Fibroblast of skin of scalp (primary cell): ENCODE results near the gene PPP1R18. TPM values are rescaled to one million over a fixed set of nuclear protein-coding genes. Genes with fewer than 3 reads are reported as not detected.
"Not testable (repeated sequence)": the region's sequence is repeated elsewhere in the genome, so short reads cannot be mapped to it uniquely, and the experiment has no call there.

ENCODE experiments used
- DNase-seq: peaks from one replicate; pipeline ENCODE4 v3.0.0-alpha.2; 2013
- polyA plus RNA-seq, 2 experiments: library from polyadenylated mRNA; unstranded; fragments of 120-200 nt; gene quantifications; one replicate each; pipeline ENCODE4 v1.2.1, GENCODE V29; 2013; ENCODE audit not compliant: insufficient read length in 2 of 2

Gene PPP1R18, protein sequence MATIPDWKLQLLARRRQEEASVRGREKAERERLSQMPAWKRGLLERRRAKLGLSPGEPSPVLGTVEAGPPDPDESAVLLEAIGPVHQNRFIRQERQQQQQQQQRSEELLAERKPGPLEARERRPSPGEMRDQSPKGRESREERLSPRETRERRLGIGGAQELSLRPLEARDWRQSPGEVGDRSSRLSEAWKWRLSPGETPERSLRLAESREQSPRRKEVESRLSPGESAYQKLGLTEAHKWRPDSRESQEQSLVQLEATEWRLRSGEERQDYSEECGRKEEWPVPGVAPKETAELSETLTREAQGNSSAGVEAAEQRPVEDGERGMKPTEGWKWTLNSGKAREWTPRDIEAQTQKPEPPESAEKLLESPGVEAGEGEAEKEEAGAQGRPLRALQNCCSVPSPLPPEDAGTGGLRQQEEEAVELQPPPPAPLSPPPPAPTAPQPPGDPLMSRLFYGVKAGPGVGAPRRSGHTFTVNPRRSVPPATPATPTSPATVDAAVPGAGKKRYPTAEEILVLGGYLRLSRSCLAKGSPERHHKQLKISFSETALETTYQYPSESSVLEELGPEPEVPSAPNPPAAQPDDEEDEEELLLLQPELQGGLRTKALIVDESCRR
- 171 TPM for polyA plus RNA-seq (2013, experiment 1 of 2; ENCODE audit: insufficient read length)
- polyA plus RNA-seq (2013, experiment 2 of 2; ENCODE audit: insufficient read length): 173 TPM

DNA sequence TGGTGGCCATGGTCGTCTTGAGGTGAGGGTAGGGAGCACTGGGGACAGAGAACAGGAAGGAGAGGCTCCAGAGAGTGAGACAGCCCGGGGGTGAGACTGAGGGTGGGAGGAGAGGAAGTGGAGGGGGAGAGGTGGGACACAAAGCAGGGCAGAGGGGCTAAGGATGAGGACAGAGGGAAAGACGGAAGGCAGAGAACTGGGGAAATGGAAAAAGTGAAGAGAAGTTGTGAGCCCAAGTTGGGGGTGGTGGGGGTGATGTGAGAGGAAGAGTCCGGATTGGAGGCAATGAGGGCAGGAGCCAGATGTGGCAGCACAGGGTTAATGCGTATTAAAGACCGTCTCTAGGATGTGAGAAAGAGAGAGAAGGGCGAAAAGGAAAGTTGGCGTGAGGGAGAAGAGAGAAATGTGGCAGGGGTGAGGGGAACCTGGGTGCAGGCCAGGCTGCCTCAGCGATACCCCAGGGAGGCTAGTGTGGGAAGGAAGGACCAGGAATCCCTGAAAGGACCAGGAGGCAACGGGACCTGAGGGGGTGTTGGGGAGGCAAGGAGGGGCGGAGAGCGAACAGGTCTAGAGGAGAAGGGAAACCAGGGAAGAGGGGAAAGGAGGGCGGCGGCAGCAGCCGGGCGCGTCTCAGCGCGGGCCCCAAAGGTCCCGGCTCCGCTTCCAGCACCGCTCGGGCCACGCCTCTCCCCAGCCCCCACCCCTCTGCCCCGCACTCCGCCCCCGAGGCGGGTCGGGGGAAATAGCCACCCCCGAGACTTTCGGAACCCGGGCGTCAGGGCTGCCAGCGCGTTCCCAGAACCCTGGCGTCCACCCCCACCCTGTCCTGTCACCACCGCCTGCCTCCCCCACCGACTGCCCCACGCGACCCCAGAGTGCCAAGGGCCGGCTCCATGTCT lies at the start of gene PPP1R18:
Gene PPP1R18, minus strand, starts transcription at position 637 of the 899 bp plus-strand sequence. Its CDS starts 627 bp downstream, at position 10.
- peak; percentile 81 for DNase-seq

DNA sequence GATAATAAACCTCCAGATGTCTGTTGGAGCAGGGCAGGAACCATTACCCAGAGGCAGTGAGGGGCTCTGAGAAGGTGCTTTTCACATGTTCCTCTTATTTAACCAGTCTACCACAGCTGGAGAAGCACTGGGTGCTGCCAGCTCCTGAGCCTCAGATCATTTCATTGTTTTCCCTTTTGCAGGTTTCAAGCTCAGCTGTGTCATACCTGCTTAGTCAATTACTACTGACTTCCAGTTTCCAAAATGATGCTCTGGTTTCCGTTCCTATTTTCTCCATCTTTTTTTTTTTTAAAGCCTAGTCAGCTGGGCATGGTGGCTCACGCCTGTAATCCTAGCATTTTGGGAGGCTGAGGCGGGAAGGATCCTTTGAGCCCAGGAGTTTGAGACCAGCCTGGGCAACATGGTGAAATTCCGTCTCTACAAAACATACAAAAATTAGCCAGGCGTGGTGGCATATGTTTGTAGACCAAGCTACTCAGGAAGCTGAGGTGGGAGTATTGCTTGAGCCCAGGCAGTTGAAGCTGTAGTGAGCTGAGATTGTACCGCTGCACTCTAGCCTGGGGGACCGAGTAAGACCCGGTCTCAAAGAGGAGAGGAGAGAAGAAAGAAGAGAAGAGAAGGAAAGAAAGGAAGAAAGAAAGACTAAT lies 49.3 kb upstream of the PPP1R18 start:
- DNase-seq: no peak

DNA sequence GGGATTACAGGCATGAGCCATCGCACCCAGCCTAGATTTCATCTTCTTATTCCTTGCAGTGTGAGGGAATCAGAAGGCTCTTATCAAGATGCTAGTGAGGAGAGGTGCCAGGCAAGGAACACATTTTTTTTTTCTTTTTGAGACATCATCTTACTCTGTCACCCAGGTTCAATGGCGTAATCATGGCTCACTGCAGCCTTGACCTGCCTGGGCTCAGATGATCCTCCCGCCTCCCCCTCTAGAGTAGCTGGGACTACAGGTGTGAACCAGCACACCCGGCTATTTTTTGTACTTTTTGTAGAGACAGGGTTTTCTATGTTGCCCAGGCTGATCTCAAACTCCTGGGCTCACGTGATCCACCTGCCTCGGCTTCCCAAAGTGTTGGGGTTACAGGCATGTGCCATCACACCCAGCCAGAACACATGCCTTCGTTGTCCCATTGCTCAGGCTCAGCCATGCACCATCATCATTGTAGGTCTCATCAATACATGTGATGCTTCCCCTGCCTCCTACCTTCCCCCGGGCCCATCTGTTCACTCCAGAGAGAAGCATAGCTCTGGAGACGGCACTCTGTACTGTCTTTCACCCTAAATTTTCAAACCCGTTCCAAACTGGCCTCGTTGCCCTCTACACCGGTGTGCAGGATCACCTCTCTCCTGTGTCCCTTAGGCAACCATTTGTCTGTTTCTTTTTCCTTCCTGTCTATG lies 45.9 kb upstream of the PPP1R18 start:
- DNase-seq: no peak

DNA sequence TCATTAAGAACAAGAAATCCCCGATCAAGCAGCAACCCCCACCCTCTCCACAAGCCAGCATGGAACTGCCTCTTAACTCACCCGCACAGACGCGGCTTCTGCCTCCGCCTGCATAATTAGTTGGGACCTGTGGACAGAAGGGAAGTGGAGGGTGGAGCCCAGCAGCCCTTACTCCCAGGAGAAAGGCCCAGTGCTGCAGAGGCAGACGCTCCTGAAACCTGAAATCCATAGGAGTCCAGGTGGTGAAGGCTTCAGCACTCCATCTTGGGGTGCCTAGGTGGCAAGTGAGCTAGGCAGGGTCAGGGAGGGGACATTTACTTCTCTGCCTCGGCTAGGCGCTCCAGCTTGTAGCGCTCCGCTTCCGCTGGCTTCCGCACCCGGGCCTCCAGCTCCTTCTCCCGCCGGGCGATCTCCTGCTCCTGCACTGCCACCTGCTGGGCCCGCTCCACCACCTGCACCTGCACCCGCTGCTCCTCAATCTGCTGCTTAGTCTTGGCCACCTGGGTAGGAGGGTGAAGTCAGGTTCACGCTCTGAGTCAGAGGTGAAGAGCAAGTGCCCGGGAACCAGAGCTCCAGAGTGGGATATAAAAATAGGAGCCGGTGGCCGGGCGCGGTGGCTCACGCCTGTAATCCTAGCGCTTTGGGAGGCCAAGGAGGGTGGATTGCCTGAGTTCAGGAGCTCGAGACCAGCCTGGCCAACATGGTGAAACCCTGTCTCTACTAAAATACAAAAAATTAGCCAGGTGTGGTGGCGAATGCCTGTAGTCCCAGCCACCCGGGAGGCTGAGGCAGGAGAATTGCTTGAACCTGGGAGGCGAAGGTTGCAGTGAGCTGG lies 44.4 kb upstream of the PPP1R18 start:
- DNase-seq: peak; percentile 48

DNA sequence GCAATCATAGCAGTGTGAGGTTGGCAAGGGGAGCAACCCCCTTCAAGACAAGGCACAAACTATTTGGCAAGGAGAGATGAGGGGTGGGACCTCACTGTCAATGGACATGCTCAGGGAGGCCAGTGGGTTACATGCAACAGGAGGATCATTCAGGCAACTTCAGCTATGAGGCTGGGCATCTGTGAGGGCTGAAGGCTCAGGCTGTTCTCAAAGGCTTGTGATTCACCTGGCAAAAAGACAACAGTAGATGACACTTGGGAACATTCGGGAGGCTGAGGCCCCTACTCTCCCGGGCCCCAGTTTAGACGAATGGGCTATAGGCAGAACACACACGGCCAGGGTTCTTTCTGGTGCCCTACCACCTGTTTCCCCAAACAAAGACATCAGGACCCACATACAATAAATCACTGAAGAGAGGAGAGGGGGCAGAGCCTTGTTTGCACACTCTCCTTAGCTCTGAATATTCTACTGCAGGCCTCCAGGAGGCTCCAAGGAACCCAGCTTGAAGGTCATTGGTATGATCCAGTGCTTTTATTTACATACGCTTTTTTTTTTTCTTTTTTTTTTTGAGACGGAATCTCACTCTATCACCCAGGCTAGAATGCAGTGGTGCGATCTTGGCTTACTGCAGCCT lies 41.6 kb upstream of the PPP1R18 start:
- peak; percentile 62 for DNase-seq

DNA sequence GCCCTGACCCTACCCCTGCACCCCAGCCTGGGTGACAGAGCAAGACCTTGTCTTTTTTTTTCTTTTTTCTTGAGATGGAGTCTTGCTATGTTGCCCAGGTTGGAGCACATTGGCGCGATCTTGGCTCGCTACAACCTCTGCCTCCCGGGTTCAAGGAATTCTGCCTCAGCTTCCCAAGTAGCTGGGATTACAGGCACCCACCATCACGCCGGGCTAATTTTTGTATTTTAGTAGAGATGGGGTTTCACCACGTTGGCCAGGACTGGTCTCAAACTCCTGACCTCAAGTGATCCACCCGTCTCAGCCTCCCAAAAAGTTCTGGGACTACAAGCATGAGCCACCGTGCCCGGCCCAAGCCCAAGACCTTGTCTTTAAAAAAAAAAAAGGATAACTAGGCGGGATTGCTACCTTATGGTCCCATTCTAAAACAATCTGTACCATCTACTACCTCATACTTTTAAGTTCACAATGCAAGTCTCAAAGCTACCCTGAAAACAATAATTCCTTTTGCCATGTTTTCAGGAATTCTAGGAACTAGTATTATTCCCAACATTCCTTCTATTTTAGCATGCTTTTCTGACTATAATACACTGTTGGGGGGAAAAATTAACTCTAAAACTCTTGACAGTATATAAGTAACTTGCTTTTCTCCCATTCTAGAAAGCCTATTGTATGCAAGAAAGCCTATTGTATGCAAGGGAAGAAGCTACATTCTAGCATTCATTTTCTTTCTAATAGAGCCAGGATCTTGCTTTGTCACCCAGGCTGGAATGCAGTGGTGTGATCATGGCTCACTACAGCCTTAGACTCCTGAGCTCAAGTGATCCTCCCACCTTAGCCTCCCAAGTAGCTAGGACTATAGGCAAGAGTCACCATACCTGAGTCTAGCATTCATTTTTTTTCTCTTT lies 40.3 kb upstream of the PPP1R18 start:
- DNase-seq: peak; percentile 36

DNA sequence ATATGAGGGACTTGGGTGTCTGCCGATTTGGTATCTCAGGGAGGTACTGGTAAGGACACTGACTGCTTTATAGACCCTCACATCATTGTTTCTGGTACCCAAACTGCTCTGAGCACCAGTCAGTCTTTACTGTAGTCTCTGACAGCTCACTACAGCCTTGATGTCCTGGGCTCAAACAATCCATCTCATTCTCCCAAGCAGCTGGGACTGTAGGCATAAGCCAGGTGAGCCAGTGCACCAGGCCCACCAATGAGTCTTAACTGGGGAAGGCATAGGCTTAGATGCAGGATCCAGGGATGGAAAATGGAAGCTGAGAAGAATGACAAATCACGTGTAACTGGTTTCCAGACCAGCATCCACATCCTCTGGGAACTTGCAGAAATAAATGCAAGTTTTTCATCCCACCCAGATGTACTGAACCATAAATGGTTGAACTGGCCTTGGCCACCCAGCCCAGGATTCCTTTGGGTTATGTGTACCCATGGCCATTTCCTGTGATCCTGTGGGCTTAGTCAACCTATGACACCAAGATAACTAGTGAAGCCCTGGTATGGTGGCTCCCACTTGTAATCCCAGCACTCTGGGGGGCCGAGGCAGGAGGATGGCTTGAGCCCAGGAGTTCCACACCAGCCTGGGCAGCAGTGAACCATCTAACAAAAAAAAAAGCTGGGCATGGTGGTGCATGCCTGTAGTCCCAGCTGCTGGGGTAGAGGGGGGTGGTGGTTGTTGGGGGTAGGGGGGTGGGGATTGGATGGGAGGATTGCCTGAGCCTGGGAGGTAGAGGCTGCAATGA lies 39.5 kb upstream of the PPP1R18 start:
- DNase-seq: peak; percentile 77

DNA sequence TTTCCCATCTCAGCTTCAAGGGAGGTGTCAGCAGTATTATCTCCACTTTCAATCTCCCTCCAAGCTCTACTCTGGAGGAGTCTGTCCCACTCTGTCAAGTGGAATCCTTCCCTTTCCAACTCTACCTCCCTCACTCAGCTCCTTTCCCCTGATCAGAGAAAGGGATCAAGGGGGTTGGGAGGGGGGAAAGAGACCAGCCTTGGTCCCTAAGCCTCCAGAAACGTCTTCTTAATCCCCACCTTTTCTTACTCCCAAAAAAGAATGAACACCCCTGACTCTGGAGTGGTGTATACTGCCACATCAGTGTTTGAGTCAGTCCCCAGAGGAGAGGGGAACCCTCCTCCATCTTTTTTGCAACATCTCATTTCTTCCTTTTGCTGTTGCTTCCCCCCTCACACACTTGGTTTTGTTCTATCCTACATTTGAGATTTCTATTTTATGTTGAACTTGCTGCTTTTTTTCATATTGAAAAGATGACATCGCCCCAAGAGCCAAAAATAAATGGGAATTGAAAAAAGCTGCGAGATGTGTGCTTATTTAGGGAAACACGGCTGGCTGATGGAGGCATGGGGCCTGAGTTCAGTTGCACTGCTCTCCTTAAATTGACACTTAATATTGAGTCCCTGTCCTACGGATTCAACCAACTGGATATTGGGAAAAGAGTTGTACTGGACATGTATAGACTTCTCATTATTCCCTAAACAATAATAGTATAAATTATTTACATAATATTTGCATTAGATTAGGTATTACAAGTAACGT lies 38.6 kb upstream of the PPP1R18 start:
- DNase-seq: peak; percentile 30

DNA sequence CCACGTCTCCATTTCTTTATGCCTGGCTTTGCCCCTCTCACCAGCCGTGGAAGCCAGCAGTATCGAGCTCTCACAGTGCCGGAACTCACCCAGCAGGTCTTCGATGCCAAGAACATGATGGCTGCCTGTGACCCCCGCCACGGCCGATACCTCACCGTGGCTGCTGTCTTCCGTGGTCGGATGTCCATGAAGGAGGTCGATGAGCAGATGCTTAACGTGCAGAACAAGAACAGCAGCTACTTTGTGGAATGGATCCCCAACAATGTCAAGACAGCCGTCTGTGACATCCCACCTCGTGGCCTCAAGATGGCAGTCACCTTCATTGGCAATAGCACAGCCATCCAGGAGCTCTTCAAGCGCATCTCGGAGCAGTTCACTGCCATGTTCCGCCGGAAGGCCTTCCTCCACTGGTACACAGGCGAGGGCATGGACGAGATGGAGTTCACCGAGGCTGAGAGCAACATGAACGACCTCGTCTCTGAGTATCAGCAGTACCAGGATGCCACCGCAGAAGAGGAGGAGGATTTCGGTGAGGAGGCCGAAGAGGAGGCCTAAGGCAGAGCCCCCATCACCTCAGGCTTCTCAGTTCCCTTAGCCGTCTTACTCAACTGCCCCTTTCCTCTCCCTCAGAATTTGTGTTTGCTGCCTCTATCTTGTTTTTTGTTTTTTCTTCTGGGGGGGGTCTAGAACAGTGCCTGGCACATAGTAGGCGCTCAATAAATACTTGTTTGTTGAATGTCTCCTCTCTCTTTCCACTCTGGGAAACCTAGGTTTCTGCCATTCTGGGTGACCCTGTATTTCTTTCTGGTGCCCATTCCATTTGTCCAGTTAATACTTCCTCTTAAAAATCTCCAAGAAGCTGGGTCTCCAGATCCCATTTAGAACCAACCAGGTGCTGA lies 37.6 kb upstream of the PPP1R18 start:
- DNase-seq: peak; percentile 33

DNA sequence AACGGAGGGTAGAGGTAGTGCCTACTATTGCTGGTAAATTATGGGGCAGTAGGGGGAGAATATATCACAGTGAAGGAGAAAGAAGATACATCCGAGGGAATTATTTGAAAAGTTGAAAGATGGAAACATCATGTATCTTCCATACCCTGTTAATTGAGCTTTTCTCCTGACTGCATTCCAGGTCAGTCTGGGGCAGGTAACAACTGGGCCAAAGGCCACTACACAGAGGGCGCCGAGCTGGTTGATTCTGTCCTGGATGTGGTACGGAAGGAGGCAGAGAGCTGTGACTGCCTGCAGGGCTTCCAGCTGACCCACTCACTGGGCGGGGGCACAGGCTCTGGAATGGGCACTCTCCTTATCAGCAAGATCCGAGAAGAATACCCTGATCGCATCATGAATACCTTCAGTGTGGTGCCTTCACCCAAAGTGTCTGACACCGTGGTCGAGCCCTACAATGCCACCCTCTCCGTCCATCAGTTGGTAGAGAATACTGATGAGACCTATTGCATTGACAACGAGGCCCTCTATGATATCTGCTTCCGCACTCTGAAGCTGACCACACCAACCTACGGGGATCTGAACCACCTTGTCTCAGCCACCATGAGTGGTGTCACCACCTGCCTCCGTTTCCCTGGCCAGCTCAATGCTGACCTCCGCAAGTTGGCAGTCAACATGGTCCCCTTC lies 36.9 kb upstream of the PPP1R18 start:
- not testable (repeated sequence) for DNase-seq

DNA sequence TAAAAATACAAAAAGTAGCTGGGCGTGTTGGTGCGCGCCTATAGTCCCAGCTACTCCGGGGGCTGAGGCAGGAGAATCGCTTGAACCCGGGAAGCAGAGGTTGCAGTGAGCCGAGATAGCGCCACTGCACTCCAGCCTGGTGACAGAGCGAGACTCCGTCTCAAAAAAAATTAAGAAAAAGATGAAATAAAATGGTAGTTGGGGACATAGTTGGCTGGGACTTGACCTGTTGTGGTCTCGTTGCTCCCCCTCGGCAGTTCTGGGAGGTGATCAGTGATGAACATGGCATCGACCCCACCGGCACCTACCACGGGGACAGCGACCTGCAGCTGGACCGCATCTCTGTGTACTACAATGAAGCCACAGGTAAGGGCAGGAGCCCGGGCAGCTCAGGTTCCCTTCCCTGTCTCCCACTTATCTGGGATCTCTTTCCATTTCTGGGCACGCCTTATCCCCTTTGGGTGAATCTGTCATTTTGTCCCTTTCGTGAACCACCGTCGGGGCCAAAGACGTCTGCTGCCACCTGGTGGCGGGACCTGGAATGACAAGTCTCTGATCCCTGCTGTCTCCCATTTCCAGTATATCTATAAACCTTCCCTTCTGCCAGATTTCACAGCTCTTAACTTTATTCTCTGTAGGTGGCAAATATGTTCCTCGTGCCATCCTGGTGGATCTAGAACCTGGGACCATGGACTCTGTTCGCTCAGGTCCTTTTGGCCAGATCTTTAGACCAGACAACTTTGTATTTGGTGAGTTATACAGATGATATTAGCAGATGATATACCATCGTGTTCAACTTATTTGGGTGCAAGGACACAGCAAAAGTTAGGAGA lies 36.1 kb upstream of the PPP1R18 start:
- peak; percentile 82 for DNase-seq

DNA sequence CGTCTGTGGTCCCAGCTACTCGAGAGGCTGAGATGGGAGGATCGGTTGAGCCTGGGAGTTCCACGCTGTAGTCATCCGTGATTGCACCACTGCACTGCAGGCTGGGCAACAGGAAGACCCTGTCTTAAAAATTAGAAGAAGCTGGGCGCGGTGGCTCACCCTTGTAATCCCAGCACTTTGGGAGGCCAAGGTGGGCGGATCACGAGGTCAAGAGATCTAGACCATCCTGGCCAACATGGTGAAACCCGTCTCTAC lies 35.5 kb upstream of the PPP1R18 start:
- DNase-seq: peak; percentile 32

DNA sequence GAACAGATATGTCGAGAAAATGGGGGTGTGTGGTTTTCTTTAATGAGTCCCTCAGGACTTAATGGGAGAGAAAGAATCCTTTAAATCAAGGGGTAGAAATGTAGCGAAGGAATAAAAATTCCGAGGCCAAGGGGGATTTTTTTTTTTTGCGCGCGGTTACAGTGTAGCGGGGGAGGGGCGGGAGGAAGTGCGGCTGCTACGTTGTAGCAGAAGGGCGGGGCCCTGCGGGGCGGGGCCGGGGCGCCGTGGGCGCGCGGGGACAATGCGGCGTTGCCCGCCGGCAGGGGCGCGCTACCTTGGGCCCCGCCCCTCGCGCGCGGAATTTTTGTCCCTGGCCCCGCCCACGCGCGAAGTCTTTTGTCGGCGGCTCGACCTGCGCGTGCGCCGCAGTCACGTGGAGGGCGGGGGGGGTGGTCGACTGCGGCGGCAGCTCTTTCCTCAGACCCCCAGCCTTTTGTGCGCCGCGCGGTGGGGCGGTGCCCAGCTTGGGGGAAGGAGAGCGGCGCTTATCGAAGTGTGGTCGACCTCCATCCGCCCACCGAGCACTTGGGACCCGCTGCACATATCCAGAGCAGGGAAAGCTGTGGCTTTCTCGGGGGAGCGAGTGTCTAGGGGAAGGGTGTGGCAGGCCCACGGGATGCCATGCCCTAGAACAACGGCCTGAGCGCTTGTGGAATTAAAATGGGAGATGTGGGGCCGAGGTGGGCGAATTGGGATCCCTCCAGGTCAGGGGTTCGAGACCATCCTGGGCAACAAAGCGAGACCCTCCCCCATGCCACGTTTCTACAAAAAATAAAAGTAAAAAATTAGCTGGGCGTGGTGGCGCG lies 35.0 kb upstream of the PPP1R18 start:
- peak; percentile 94 for DNase-seq

DNA sequence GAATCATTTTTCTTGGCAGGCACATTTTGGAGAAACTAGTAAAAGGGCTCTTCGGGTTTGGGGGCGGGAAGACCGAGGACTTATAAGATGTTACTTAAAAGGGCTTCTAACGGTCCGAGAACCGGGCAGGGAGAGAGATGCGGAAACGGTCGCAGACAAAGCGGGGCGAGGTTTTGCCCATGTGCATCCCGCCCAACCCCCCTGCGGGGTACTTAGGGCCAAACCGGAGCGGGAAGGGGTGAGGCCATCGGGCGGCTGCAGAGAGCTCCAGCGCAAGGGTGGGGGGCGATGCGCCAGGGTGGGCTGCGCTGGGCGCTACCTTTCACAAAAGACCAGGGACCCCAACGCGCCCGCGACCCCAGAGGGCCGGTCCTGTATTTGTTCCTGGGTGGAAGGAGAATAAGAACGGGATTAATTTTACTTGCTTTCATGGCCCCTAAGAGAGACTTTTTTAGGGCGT lies 34.3 kb upstream of the PPP1R18 start:
- DNase-seq: peak; percentile 54
